ENCODE measurements around the gene KCNG4. TPM values are rescaled to one million over a fixed set of nuclear protein-coding genes. Genes with fewer than 3 reads are reported as not detected.

The KCNG4 gene
- total RNA-seq, 1 donor from 2014 or later: not detected

- intact Hi-C loops (cut with DNase I): no loop called here
- DNase-seq: no peak
- no peak for ATAC-seq (ENCODE audit: poor library complexity)
Observed at GRCh38 chr16:84270071-84270470, 30.3 kb upstream of the KCNG4 start.

- intact Hi-C loops (cut with DNase I): no loop called here
- ATAC-seq (ENCODE audit: poor library complexity): no peak
- DNase-seq: no peak
Observed at GRCh38 chr16:84268291-84269040, 28.7 kb upstream of the KCNG4 start.

GRCh38 chr16:84267380-84267779 is 27.6 kb upstream of the KCNG4 start:
- no peak for ATAC-seq (ENCODE audit: poor library complexity)
- no peak for DNase-seq
- intact Hi-C loops (cut with DNase I): no loop called here

DNA sequence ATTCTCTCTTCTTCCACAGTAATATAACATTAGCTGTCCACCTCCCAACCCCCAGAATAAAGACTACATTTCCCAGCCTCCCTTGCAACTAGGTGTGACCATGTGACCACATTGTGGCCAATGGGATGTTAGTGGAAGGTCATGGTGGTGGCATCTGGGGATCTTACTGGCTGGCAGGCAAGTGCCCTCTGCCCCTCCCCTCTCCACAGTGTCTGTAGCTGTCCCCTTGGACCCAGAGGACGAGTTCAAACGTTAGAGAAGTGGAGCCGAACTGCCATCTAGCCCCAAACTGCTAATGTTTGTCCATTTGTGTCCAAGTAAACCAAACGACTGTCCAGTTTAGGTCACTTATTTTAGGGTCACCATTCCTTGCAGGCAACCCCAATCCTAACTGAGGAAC is 26.6 kb upstream of the KCNG4 start:
- intact Hi-C loops (cut with DNase I): no loop called here
- DNase-seq (no peak), ATAC-seq (ENCODE audit: poor library complexity) (peak; percentile 94)

GRCh38 chr16:84262939-84263338 is 23.1 kb upstream of the KCNG4 start:
- DNase-seq (no peak), ATAC-seq (ENCODE audit: poor library complexity) (no peak)
- intact Hi-C loops (cut with DNase I): no loop called here

DNA sequence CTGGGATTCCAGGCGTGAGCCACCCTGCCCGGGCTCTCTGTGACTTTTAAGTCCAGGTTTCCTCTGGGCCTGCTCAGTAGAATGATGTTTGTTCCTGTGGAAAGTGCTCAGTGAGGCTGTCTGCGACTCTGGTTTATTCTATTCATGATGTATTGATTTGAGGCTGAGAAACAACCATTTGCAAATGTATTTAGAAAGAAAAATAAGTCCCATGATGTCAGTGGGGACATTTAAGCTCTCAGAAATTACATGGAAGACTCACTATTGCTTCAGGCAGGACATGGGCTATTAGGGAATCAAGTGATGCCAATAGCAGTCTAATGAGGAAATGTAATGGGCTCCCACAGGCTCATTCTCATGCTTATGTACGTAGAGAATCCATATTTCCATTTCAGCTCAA is 22.2 kb upstream of the KCNG4 start:
- intact Hi-C loops (cut with DNase I): no loop called here
- ATAC-seq (ENCODE audit: poor library complexity) (no peak), DNase-seq (no peak)

DNA sequence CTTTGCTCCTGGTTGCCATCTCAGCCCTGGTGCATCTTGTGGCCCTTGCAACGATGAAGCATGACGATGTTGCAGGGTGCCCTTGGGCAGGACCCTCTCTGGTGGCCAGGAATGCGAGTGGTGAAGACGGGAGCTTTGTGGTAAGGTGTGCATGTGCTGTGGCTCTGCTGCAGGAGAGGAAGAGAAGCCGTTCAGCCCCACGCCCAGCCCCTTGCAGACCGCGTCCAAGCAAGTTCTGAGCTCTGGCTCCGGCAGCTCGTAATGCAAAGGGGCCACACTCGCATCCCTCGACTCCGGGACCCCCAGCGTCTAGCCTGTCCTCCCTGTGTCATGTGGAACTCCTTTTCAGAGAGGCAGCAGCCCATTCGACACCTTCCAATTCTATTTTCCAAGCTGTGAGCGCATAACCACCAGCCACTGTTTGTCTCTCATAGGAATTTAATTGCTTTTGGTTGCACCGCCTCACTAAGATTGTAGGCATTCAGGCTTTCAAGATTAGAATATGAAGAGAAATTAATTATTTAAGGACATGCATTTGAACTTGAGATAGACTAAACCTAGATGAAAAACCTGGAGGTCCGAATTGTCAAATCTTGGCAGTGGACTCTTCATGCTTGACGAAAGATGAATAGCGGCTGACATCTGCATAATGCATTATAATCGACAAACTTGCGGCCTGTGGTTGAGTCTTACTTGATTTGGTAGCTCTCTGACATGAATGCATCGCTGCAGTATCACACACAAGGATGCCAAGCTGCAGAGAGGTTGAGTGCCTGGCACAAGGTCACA is 21.1 kb upstream of the KCNG4 start:
- ATAC-seq (ENCODE audit: poor library complexity) (no peak), DNase-seq (no peak)
- intact Hi-C loops (cut with DNase I): no loop called here

DNA sequence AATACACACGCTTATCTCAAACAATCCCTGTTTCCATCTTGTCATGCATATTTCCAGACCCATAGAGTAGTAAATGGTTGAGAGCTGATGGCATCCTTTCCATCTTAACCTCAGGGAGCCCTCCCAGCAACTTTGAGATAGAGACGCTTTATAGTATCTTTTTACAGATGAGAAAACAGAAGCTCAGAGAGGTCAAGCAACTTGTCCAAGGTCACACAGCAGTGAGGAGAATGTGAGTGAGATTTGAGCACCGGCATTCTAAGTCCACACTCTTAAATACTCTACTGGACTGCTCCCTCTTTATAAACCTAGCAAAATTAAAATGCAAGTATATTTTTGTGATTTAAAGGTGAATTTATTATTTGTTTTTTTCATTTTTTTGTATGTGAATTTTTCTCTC is 19.9 kb upstream of the KCNG4 start:
- DNase-seq: no peak
- ATAC-seq (ENCODE audit: poor library complexity): no peak
- intact Hi-C loops (cut with DNase I): no loop called here

GRCh38 chr16:84258266-84258665 is 18.5 kb upstream of the KCNG4 start:
- ATAC-seq (ENCODE audit: poor library complexity): no peak
- no peak for DNase-seq
- intact Hi-C loops (cut with DNase I): no loop called here

- intact Hi-C loops (cut with DNase I): no loop called here
- DNase-seq (no peak), ATAC-seq (ENCODE audit: poor library complexity) (no peak)
Observed at GRCh38 chr16:84255050-84255810, 15.4 kb upstream of the KCNG4 start.

DNA sequence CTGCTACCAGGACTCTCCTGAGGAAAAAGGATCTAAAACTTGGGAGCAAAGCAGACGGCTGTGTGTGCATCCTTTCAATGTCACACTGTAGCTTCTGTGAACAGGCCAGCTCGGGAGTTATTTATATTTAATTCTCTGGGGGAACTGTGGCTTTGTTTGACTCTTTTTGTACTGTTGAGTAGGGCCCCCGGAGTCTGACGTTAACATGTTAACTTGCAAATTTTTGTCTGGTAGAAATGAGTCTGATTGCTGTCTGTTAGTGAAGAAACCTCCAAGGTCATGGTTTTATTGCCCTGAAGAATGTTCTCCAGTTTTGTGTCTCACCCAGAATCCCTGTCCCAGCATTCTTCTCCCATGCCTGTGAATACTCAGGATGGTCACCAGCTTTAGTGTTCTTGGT is 14.2 kb upstream of the KCNG4 start:
- intact Hi-C loops (cut with DNase I): no loop called here
- DNase-seq: no peak
- no peak for ATAC-seq (ENCODE audit: poor library complexity)

- intact Hi-C loops (cut with DNase I): no loop called here
- ATAC-seq (ENCODE audit: poor library complexity) (no peak), DNase-seq (no peak)
Observed at GRCh38 chr16:84253173-84253572, 13.4 kb upstream of the KCNG4 start.

DNA sequence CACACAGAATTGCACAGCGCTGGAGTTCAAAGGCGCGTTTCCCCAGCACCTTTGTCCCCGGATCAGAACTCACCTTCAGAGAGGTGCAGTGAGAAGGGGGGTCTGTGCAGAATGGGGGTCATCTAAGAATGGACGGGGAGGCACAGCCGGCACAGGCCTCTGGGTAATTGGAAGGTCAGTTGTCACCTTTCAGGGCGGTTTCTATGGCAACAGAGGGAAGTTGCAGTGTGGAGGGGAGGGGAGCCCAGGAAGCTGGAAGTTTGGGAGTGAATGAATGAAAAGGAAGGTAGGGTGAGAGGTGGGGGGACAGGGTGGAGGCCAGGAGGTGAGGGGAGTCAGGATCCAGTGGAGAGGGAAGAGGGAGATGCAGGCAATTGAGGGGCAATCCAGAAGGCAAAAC is 12.4 kb upstream of the KCNG4 start:
- ATAC-seq (ENCODE audit: poor library complexity) (no peak), DNase-seq (no peak)
- intact Hi-C loops (cut with DNase I): no loop called here

GRCh38 chr16:84247844-84248243 is 8.0 kb upstream of the KCNG4 start:
- DNase-seq: no peak
- no peak for ATAC-seq (ENCODE audit: poor library complexity)
- intact Hi-C loops (cut with DNase I): no loop called here

GRCh38 chr16:84247331-84247730 is 7.5 kb upstream of the KCNG4 start:
- intact Hi-C loops (cut with DNase I): no loop called here
- no peak for ATAC-seq (ENCODE audit: poor library complexity)
- DNase-seq: no peak

- ATAC-seq (ENCODE audit: poor library complexity) (no peak), DNase-seq (no peak)
- intact Hi-C loops (cut with DNase I): no loop called here
Observed at GRCh38 chr16:84246679-84247077, 6.9 kb upstream of the KCNG4 start.

- DNase-seq (no peak), ATAC-seq (ENCODE audit: poor library complexity) (no peak)
- intact Hi-C loops (cut with DNase I): no loop called here
Observed at GRCh38 chr16:84245956-84246678, 6.3 kb upstream of the KCNG4 start.

- ATAC-seq (ENCODE audit: poor library complexity) (no peak), DNase-seq (no peak)
- intact Hi-C loops (cut with DNase I): no loop called here
Observed at GRCh38 chr16:84244728-84245127, 4.9 kb upstream of the KCNG4 start.

- DNase-seq: no peak
- intact Hi-C loops (cut with DNase I): no loop called here
- ATAC-seq (ENCODE audit: poor library complexity): no peak
Observed at GRCh38 chr16:84243732-84244131, 3.9 kb upstream of the KCNG4 start.
